ENCODE measurements around the gene RASA4. TPM values are rescaled to one million over a fixed set of nuclear protein-coding genes. Genes with fewer than 3 reads are reported as not detected.

Gene RASA4
- 71.7 and 118 TPM in 2 replicates for total RNA-seq

DNA sequence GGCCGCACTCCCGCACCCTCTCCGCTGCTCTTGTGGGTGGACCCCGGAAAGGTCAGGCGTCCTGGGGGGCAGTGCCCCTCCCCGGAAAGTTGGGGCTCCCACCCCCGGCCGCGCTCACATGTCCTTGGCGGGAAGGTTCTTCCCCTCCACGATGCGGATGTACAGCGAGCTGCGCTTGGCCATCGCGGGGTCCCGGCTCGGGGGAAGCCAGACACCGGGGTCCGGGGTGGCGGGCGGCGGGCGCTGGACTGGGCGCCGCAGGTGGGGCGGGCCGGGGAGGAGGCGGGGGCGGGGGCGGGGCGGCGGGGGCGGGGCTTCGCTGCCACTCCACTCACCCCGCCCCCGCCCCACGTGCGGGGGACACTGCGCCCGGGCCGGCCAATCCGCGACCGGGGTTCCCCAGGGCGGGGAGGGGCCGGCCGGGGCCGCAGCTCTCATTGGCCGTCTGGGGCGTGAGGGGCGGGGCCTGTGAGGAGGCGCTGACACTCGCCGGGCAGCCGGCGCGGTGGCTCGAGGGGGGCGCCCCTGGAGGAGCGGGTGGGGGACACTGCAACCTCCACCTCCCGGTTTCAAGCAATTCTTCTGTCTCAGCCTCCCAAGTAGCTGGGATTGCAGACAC, at the start of gene RASA4:
Gene RASA4 (minus strand): TSS at position 250 of the 619 bp plus-strand sequence. CDS start 67 bp downstream, at position 183.

DNA sequence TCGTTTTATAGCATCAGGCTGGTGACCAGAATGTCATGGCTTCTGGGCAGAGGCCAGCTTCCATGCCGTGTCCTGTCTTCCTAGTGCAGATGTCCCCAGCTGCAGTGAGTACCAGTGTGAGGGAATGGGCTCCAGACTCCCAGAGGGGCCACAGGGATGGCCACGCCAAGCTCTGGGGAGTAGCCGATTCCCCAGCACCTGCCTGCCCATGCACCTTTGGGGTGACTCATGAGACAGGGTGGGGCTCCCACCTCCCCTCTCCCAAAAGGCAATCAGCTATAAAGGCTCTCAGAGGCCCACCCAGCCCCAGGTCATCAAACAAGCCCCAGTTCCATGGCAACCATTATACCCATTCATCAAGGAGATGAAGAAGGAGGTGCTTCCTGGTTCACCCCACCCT, 33.4 kb upstream of the RASA4 start, which contains the start of gene SPDYE2B:
Gene SPDYE2B (plus strand): TSS at position 396 of the 400 bp plus-strand sequence. CDS start 2,030 bp downstream, outside the sequence.

GRCh38 chr7:102642691-102643090, 26.1 kb upstream of the RASA4 start, which contains the start of gene UPK3BL1:
TSS of gene UPK3BL1 (minus strand) at chr7:102642791. CDS start at chr7:102642741, 50 bp downstream.

GRCh38 chr7:102572261-102573239, 44.0 kb downstream of the RASA4 start, which contains the start of gene POLR2J3:
TSS of gene POLR2J3 (minus strand) at chr7:102572583. CDS start at chr7:102572521, 62 bp downstream.

DNA sequence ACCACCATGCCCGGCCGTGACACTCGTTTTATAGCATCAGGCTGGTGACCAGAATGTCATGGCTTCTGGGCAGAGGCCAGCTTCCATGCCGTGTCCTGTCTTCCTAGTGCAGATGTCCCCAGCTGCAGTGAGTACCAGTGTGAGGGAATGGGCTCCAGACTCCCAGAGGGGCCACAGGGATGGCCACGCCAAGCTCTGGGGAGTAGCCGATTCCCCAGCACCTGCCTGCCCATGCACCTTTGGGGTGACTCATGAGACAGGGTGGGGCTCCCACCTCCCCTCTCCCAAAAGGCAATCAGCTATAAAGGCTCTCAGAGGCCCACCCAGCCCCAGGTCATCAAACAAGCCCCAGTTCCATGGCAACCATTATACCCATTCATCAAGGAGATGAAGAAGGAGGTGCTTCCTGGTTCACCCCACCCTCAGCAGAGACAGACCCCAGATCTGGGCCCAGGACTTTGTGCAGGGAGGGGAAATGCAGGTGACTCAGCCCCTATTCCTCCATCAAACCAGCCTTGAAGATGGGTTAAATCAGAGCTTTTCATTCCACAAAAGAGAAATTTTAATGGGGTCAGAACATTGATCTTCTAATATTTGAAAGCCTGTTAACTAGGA, 65.6 kb downstream of the RASA4 start, which contains the start of gene SPDYE2:
Gene SPDYE2 (plus strand): TSS at position 419 of the 615 bp plus-strand sequence. CDS start 2,030 bp downstream, outside the sequence.

DNA sequence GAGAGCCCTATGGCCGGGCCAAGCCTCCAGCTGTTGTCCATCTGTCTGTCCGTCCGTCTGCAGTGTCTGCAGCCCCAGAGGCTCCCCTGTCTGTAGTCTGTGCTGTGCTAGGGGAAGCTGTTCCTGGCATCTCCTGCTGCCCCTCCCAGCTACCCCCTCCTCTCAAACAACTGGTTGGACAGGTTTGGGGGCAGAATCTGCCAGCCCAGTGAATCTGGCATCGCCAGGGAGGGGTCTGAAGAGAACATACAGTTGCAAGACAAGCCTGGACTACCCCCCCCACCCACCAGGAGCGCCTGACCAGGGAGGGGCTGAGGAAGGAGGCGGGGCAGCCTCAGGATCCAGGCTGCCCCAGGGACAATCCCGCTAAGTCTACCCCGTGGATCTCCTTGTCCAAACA, 73.0 kb downstream of the RASA4 start, which contains the start of gene UPK3BL2:
Gene UPK3BL2 (minus strand): TSS at position 101 of the 400 bp plus-strand sequence. CDS start 60 bp downstream, at position 41.

Other genes starting within 250 kb of the RASA4 start
- gene PRKRIP1, start 220.4 kb downstream of the RASA4 start, total RNA-seq, result 13.1 and 14.6 TPM in 2 replicates
- gene ORAI2, start 183.2 kb downstream of the RASA4 start, total RNA-seq, result 45.2 and 49.4 TPM in 2 replicates
- gene ALKBH4, start 151.9 kb downstream of the RASA4 start, total RNA-seq, result 9.0 and 9.3 TPM in 2 replicates
- 20.3 and 32.4 TPM in 2 replicates for gene LRWD1, start 151.8 kb downstream of the RASA4 start, total RNA-seq
- 47.3 and 49.3 TPM in 2 replicates for gene POLR2J, start 137.8 kb downstream of the RASA4 start, total RNA-seq
- 13.3 and 19.4 TPM in 2 replicates for gene RASA4B, start 99.0 kb downstream of the RASA4 start, total RNA-seq
- gene UPK3BL2, start 73.1 kb downstream of the RASA4 start, total RNA-seq, result 2.8 and 5.2 TPM in 2 replicates
- not detected in 2 replicates for gene SPDYE2, start 65.5 kb downstream of the RASA4 start, total RNA-seq
- gene POLR2J3, start 44.2 kb downstream of the RASA4 start, total RNA-seq, result 27.0 and 66.9 TPM in 2 replicates
- 11.9 and 15.9 TPM in 2 replicates for gene UPK3BL1, start 26.0 kb upstream of the RASA4 start, total RNA-seq
- not detected in 2 replicates for gene SPDYE2B, start 33.6 kb upstream of the RASA4 start, total RNA-seq
- 4.7 and 5.9 TPM in 2 replicates for gene POLR2J2, start 54.9 kb upstream of the RASA4 start, total RNA-seq
- 8.8 and 8.9 TPM in 2 replicates for gene FAM185A, start 132.2 kb upstream of the RASA4 start, total RNA-seq

Data from aortic smooth muscle cell (primary cell).